GM12865 (cell line): ENCODE measurements around the gene SAP130.

Experiments used
- DNase-seq: peaks from one replicate; pipeline ENCODE4 v3.0.0; 2010; ENCODE audit warnings: low read depth
- H3K4me3 ChIP-seq: 2 replicates; pipeline ENCODE4 v1.5.1; 2011; ENCODE audit warnings: mild to moderate bottlenecking, low read depth, low read length, control low read depth
- CTCF ChIP-seq: IDR thresholded peaks from 2 replicates; pipeline ENCODE4 v1.5.1; 2011; ENCODE audit warnings: low read length, control low read depth, low read depth, inconsistent platforms; ENCODE audit not compliant: insufficient read depth; ENCODE audit errors: missing control alignments

SAP130 gene

GRCh38 chr2:128058114-128058513, 30.3 kb upstream of the SAP130 start:
- TF ChIP-seq CTCF, result no peak
- no peak for DNase-seq
- no peak overlapping the region for H3K4me3 ChIP-seq

DNA sequence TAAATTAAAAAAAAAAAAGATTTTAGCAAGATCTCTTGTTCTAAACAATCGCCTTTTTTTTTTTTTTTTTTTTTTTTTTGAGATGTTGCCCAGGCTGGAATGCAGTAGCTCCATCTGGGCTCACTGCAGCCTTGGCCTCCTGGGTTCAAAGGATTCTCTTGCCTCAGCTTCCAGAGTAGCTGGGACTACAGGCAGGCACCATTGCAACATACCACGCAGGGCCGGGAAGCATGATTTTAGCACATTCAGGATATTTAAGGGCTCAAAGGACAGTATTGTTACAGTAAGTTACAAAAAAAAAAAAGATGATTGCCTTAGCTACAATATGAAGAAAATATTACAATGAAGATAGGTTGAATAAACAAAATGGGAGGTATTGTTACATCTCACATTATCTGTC, 29.5 kb upstream of the SAP130 start:
- H3K4me3 ChIP-seq, result no peak overlapping the region
- no peak for DNase-seq
- no peak for TF ChIP-seq CTCF

- no peak for DNase-seq
- no peak overlapping the region for H3K4me3 ChIP-seq
- no peak for TF ChIP-seq CTCF
Observed at GRCh38 chr2:128054104-128054885, 26.4 kb upstream of the SAP130 start.

DNA sequence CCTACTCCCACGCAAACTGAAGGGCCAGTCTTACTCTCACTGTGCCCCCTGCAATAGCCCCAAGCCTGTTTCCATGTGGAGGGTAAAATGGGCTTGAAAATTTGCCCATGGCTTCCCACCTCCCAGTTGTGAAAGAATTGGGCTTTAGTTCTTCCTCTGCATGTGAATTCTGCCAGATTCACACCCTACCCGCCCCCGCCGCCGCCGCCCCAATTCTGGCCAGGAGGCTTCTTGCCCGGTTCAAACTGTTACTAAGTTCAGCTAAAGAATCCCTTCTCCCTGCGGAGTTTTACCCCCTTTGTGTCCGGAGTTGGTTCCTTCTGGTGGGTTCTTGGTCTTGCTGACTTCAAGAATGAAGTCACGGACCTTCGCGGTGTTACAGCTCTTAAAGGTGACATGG, 25.5 kb upstream of the SAP130 start:
- TF ChIP-seq CTCF, result no peak
- H3K4me3 ChIP-seq, result no peak overlapping the region
- no peak for DNase-seq

GRCh38 chr2:128043041-128043440, 15.2 kb upstream of the SAP130 start:
- no peak for DNase-seq
- no peak for TF ChIP-seq CTCF
- no peak overlapping the region for H3K4me3 ChIP-seq

- no peak for DNase-seq
- no peak for TF ChIP-seq CTCF
- no peak overlapping the region for H3K4me3 ChIP-seq
Observed at GRCh38 chr2:128041561-128041960, 13.7 kb upstream of the SAP130 start.
